DOHH2 (cell line): ENCODE data around the gene CRNKL1.

ENCODE experiments used
- H3F3A ChIP-seq: fragments of 200-600 bp; sonication (generic), shearing (Covaris generic); 2 replicates; pipeline ENCODE4 v1.6.0; 2016; ENCODE audit warnings: antibody characterized with exemption, mild to moderate bottlenecking; ENCODE audit not compliant: control insufficient read depth, insufficient read depth
- H3K27ac ChIP-seq: fragments of 200-600 bp; sonication (generic); 2 replicates; pipeline ENCODE4 v1.5.1; 2014; ENCODE audit warnings: low read depth, mild to moderate bottlenecking, low read length, moderate library complexity
- H3K27me3 ChIP-seq: fragments of 200-600 bp; sonication (generic); 2 replicates; pipeline ENCODE4 v1.6.1; 2014; ENCODE audit warnings: mild to moderate bottlenecking, low read length, mixed read lengths; ENCODE audit not compliant: control insufficient read depth
- H3K36me3 ChIP-seq: fragments of 200-600 bp; sonication (generic); 2 replicates; pipeline ENCODE4 v1.6.1; 2014; ENCODE audit warnings: mild to moderate bottlenecking, low read length, moderate library complexity, mixed read lengths; ENCODE audit not compliant: control insufficient read depth
- H3K4me1 ChIP-seq: fragments of 200-600 bp; sonication (generic); 2 replicates; pipeline ENCODE4 v1.6.1; 2014; ENCODE audit warnings: mild to moderate bottlenecking, low read length, mixed read lengths; ENCODE audit not compliant: control insufficient read depth
- H3K4me2 ChIP-seq: fragments of 200-600 bp; sonication (generic); 2 replicates; pipeline ENCODE4 v1.6.0; 2014; ENCODE audit warnings: mild to moderate bottlenecking, low read length, moderate library complexity
- H3K4me3 ChIP-seq: fragments of 200-600 bp; sonication (generic); 2 replicates; pipeline ENCODE4 v1.5.1; 2014; ENCODE audit warnings: mild to moderate bottlenecking, low read length, mixed read lengths
- H3K79me2 ChIP-seq: fragments of 200-600 bp; sonication (generic); 2 replicates; pipeline ENCODE4 v1.6.1; 2014; ENCODE audit warnings: mild to moderate bottlenecking, low read length, mixed read lengths; ENCODE audit not compliant: control insufficient read depth
- H3K9me2 ChIP-seq: fragments of 200-600 bp; sonication (generic); replicated peaks from 2 replicates; pipeline ENCODE4 v1.6.1; 2014; ENCODE audit warnings: mild to moderate bottlenecking, low read length, mixed read lengths; ENCODE audit not compliant: control insufficient read depth
- H3K9me3 ChIP-seq: fragments of 200-600 bp; sonication (generic); 2 replicates; pipeline ENCODE4 v1.6.1; 2014; ENCODE audit warnings: antibody characterized with exemption, low read length, mixed read lengths; ENCODE audit not compliant: control insufficient read depth, insufficient read depth
- H4K20me1 ChIP-seq: fragments of 200-600 bp; sonication (generic); 2 replicates; pipeline ENCODE4 v1.6.0; 2014; ENCODE audit warnings: low read depth, mild to moderate bottlenecking, antibody characterized with exemption, low read length, moderate library complexity; ENCODE audit not compliant: control insufficient read depth, insufficient read depth
- CTCF ChIP-seq: fragments of 200-600 bp; sonication (generic); IDR thresholded peaks from one replicate; pipeline ENCODE4 v1.5.1; 2014; ENCODE audit warnings: antibody characterized with exemption, mild to moderate bottlenecking, low read depth, low read length; ENCODE audit not compliant: poor library complexity, severe bottlenecking
- EZH2phosphoT487 ChIP-seq: fragments of 200-600 bp; sonication (generic); IDR thresholded peaks from 2 replicates; pipeline ENCODE4 v1.6.1; 2017; ENCODE audit warnings: borderline replicate concordance, mild to moderate bottlenecking, antibody characterized with exemption, low read length, moderate library complexity, mixed read lengths

CRNKL1 gene

GRCh38 chr20:20017001-20017843 is 35.0 kb downstream of the CRNKL1 start, which contains the start of gene NAA20:
TSS of gene NAA20 (plus strand) at chr20:20017362. CDS start at chr20:20017397, 35 bp downstream.
- H3K36me3 ChIP-seq, result peaks cover 45% of the 10 kb centered on the region
- H3K4me2 ChIP-seq, result peak within 1 kb of the TSS; percentile 87
- peak within 1 kb of the TSS; percentile 37; the same call in 1 of the 2 replicates for H3K27ac ChIP-seq
- 0 out of 2 replicates have a peak, but pooled peaks cover 3% of the 10 kb centered on the region for H3K27me3 ChIP-seq
- peaks cover 3% of the 10 kb centered on the region; the same call in 1 of the 2 replicates for H3F3A ChIP-seq
- TF ChIP-seq CTCF (peak; percentile 52), EZH2phosphoT487 (no peak)
- no peaks in the 10 kb centered on the region for H3K9me2 ChIP-seq
- peaks cover 8% of the 10 kb centered on the region; the same call in 1 of the 2 replicates for H4K20me1 ChIP-seq
- H3K4me1 ChIP-seq, result peaks cover 29% of the 10 kb centered on the region
- H3K4me3 ChIP-seq, result peak within 1 kb of the TSS; percentile 97
- H3K79me2 ChIP-seq, result peaks cover 54% of the 10 kb centered on the region
- H3K9me3 ChIP-seq, result no peaks in the 10 kb centered on the region

DNA sequence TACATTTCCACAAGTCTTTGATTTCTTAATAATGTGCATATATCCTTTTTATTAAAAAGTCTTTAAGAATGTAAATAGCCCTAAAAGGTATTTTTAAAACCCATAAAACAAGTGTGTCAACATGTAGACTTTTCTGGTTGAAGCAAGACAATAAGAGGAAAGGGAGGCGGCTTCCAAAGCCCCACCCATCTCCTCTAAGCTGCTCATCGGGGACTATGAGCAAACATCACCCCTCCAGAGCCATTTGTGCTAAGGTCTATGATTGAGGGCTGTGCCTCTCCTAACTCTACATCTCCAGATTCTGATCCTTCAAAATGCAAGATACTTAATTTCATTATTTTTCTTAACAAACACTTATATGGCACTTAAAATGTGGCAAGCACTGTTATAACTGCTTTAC is 37.6 kb downstream of the CRNKL1 start:
- H3K79me2 ChIP-seq, result peaks cover 29% of the 10 kb centered on the region
- peaks cover 3% of the 10 kb centered on the region; the same call in 1 of the 2 replicates for H3F3A ChIP-seq
- H3K36me3 ChIP-seq, result peaks cover 23% of the 10 kb centered on the region
- no peak overlapping the region for H3K4me2 ChIP-seq
- peaks cover 10% of the 10 kb centered on the region for H3K27me3 ChIP-seq
- no peaks in the 10 kb centered on the region for H3K9me3 ChIP-seq
- no peak for TF ChIP-seq EZH2phosphoT487
- peaks cover 8% of the 10 kb centered on the region; the same call in 1 of the 2 replicates for H4K20me1 ChIP-seq
- no peak overlapping the region for H3K27ac ChIP-seq
- peaks cover 21% of the 10 kb centered on the region for H3K4me1 ChIP-seq
- H3K4me3 ChIP-seq, result no peak overlapping the region
- H3K9me2 ChIP-seq, result no peaks in the 10 kb centered on the region

DNA sequence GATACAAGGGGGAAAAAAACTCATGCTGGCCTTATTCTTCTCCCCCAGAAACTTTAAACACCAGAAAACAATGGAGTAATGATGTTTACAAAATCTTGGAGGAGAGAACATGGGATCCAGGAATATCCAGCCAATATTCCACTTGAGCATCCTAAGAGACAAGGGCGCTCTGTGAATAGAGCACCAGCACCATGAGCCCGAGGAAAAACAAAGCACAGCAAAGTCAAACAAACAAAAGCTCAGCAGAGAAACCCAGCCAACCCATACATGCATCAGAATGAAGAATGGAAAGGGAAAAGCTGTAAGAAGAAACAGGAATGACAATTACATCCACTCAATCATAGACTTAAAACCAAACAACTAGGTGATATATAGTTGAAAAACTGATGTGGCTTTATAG is 39.7 kb downstream of the CRNKL1 start:
- Histone ChIP-seq H3K27me3 (peaks cover 13% of the 10 kb centered on the region), H3K4me1 (peaks cover 4% of the 10 kb centered on the region; the same call in 1 of the 2 replicates), H3K79me2 (peaks cover 7% of the 10 kb centered on the region), H3K36me3 (peaks cover 3% of the 10 kb centered on the region), H3K4me3 (no peak overlapping the region), H3K27ac (no peak overlapping the region), H3K9me2 (no peaks in the 10 kb centered on the region), H3K4me2 (no peak overlapping the region), H3K9me3 (no peaks in the 10 kb centered on the region), H4K20me1 (no peaks in the 10 kb centered on the region), H3F3A (peaks cover 3% of the 10 kb centered on the region; the same call in 1 of the 2 replicates)
- TF ChIP-seq CTCF (no peak), EZH2phosphoT487 (no peak)
